Bronchial epithelial cell (primary cell): ENCODE measurements around the gene EEA1. TPM values are rescaled to one million over a fixed set of nuclear protein-coding genes. Genes with fewer than 3 reads are reported as not detected.

Source experiments
- DNase-seq: peaks from one replicate; pipeline ENCODE4 v3.0.0-alpha.2; 2010; ENCODE audit warnings: low read depth
- FAIRE-seq: peaks from 2 replicates; lab custom pipeline; 2011; peaks lifted over from hg19 to GRCh38; lab: Jason Lieb, UNC
- H3K27me3 ChIP-seq: 2 replicates; pipeline ENCODE4 v1.5.1; 2011; ENCODE audit warnings: low read length; ENCODE audit not compliant: control insufficient read depth, insufficient read depth
- H3K36me3 ChIP-seq: 2 replicates; pipeline ENCODE4 v1.5.1; 2011; ENCODE audit warnings: low read length; ENCODE audit not compliant: control insufficient read depth, insufficient read depth
- H3K4me3 ChIP-seq: 2 replicates; pipeline ENCODE4 v1.5.1; 2011; ENCODE audit warnings: mild to moderate bottlenecking, low read depth, low read length, control low read depth
- total RNA-seq: library from RNA; depleted of rRNA; stranded (reverse); fragments of >200 nt; gene quantifications from 2 replicates; pipeline ENCODE4 v1.2.1, GENCODE V29; 2014
- TF ChIP-seq, protein P1 (sequence below): IDR thresholded peaks from 2 replicates; pipeline ENCODE4 v1.5.1; 2011; ENCODE audit warnings: mild to moderate bottlenecking, moderate library complexity, low read length, control low read depth, inconsistent platforms; ENCODE audit not compliant: insufficient read depth, severe bottlenecking

EEA1 gene
- total RNA-seq, 1 donor from 2014 or later = 8.4 TPM

DNA sequence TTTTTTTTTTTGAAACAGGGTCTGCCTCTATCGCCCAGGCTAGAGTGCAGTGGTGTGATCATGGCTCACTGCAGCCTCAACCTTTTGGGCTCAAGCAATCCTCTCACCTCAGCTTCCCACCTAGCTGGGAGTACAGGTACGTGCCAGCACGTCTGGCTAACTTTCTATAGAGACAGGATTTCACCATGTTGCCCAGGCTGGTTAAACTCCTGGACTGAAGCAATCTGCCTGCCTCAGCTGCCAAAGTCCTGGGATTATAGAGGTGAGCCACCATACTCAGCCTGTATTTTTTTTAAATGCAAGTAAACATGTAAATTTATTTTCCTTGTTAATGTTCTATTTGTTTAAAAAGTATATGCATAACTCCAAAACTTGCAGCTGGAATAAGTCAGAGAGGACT, 80.4 kb downstream of the EEA1 start:
- DNase-seq = no peak
- TF ChIP-seq, protein P1, sequence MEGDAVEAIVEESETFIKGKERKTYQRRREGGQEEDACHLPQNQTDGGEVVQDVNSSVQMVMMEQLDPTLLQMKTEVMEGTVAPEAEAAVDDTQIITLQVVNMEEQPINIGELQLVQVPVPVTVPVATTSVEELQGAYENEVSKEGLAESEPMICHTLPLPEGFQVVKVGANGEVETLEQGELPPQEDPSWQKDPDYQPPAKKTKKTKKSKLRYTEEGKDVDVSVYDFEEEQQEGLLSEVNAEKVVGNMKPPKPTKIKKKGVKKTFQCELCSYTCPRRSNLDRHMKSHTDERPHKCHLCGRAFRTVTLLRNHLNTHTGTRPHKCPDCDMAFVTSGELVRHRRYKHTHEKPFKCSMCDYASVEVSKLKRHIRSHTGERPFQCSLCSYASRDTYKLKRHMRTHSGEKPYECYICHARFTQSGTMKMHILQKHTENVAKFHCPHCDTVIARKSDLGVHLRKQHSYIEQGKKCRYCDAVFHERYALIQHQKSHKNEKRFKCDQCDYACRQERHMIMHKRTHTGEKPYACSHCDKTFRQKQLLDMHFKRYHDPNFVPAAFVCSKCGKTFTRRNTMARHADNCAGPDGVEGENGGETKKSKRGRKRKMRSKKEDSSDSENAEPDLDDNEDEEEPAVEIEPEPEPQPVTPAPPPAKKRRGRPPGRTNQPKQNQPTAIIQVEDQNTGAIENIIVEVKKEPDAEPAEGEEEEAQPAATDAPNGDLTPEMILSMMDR = no peak

DNA sequence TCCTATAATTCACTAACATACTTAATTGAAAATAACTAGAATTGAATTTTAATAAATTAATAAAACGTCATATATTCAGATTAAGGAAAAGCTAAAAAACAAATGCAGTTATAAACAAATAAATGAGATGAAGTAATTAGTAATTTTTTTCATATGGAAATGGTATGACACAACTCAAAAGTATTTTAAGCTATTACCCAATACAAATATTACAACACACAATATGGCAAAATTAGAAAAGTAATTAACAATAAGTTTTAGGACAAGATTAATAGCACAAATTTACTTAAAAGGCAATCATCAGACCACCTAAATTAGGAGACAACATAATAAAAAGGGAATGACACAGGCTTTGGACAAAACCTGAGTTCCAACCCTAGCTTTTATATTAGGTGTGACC, 81.7 kb downstream of the EEA1 start:
- Histone ChIP-seq H3K36me3 (peaks cover 1% of the 10 kb centered on the region), H3K27me3 (no peaks in the 10 kb centered on the region), H3K4me3 (no peak overlapping the region)
- peak; percentile 44 for DNase-seq
- TF ChIP-seq, protein P1 = no peak
- FAIRE-seq = no peak

More for the DNA sequence above, 80.4 kb downstream of the EEA1 start:
- H3K27me3 ChIP-seq = no peaks in the 10 kb centered on the region
- FAIRE-seq = no peak
- no peak overlapping the region for H3K4me3 ChIP-seq
- H3K36me3 ChIP-seq = peaks cover 1% of the 10 kb centered on the region

DNA sequence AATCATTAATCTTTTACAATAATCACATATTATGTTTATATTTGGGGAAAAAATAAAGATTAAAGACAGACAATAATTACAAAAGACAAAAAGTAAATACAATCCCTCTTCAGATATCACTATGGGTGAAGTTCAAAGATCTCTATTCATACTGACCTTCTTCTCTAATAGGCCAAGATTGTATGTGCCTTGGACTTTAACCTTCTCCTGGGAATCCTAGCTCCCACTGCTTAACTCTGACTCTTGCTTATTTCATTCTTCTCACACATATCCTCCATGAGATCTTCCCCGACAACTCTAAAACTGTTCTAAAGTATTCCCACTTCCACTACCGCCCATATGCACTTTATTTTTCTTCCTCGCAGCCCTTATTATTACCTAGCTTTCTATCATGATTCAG, 83.8 kb downstream of the EEA1 start:
- Histone ChIP-seq H3K27me3 (no peaks in the 10 kb centered on the region), H3K4me3 (no peak overlapping the region), H3K36me3 (peaks cover 3% of the 10 kb centered on the region)
- no peak for DNase-seq
- TF ChIP-seq, protein P1 = no peak
- no peak for FAIRE-seq

DNA sequence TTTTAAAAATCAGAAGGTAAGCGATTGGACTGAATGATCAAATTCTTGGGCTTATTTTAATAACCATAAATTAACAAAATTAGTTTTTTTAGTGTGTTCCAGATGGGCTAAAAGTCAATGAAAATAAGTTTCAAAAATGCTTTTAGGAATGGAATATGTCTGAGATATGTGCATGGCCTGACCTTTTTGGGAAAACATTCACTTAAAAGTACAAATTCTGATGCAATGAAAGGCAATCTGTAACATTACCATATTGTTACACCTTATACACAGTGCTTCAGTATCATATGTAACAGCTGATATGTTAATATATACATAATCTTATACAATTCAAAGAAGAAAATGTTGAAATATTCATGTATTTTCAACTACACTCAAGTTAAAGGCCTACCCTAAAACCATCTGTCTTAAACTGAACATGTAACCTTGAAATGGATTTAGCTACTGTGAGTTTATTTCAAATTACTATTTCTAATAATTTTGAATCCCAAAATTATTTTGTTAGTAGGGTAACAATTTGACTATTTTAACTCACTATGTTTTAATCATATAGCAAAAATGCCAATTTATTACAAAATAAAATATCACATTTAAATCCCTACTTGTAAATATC, 84.8 kb downstream of the EEA1 start:
- Histone ChIP-seq H3K27me3 (no peaks in the 10 kb centered on the region), H3K36me3 (peaks cover 3% of the 10 kb centered on the region), H3K4me3 (no peak overlapping the region)
- no peak for DNase-seq
- no peak for FAIRE-seq
- TF ChIP-seq, protein P1 = no peak

DNA sequence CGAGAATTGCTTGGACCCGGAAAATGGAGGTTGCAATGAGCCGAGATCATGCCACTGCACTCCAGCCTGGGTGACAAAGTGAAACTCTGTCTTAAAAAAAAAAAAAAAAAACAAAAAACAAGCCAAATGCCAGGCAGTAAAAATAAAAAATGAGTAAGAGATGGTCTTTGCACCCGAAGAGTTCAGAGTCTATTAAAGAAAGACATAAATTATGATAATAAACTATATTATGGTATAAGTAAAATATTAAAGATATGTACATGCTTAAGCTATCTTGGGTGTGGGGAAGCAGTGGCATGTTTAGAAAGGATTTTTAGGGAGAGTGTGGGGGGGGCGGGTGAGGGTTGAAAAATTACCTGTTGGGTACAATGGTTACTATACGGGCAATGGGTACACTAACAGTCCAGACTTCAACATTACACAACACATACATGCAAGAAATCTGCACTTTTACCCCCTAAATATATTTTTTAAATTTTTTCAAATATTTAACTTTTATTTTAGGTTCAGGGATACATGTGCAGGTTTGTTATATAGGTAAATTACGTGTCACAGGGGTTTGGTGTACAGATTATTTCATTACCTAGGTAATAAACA, 99.3 kb downstream of the EEA1 start:
- Histone ChIP-seq H3K4me3 (no peak overlapping the region), H3K27me3 (no peaks in the 10 kb centered on the region), H3K36me3 (no peaks in the 10 kb centered on the region)
- no peak for FAIRE-seq
- TF ChIP-seq, protein P1 = no peak
- no peak for DNase-seq
